ENCODE measurements around the gene GART. TPM values are rescaled to one million over a fixed set of nuclear protein-coding genes. Genes with fewer than 3 reads are reported as not detected.

Gene GART
- total and polyA plus RNA-seq, 3 experiments from 2014 or later: 50.9 to 196 (median 194) TPM

DNA sequence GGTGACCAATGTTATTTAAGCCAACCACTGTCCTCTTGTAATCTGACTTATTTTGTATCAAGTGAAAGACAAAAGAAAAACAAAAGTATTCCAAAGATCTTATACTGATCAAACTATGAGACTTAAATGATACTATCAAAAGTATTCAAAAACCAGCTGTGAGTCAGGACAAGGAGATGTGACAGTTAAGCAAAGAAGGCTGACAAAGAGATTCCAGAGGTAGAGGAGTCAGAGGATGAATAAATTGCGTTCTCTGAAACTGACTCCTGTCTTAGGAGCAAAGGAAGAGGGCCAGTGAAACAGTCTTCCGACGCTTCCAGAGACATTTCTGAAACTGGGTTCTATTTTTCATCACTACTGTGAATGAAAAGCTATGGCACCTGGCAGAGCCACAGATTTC, 83.1 kb downstream of the GART start:
- Mint-ChIP-seq H3K36me3 (peaks cover 4 to 60% (median 9%) of the 10 kb centered on the region in 3 donors), H3K4me3 (no peak overlapping the region), H3K27me3 (no peaks in the 10 kb centered on the region), H3K9me3 (no peaks in the 10 kb centered on the region), H3K4me1 (no peaks in the 10 kb centered on the region), H3K27ac (no peak overlapping the region)
- no peaks in the 10 kb centered on the region for H3K9me3 ChIP-seq (ENCODE audit: low read length)
- CTCF ChIA-PET: interaction anchor here (0.6 kb wide), 1 partner anchor 133 kb away, joined by 4 read pairs; no protein-coding TSS in a partner anchor
- peaks cover 12% of the 10 kb centered on the region for H3K36me3 ChIP-seq (ENCODE audit: insufficient read depth, low read length)
- no peak overlapping the region for H3K4me3 ChIP-seq (ENCODE audit: low read length)
- no peak for DNase-seq
- POLR2A ChIA-PET: no interaction called here
- H3K4me1 ChIP-seq (ENCODE audit: insufficient read depth, low read length): no peaks in the 10 kb centered on the region
- no peak overlapping the region for H3K27ac ChIP-seq (ENCODE audit: low read depth, low read length)
- no peaks in the 10 kb centered on the region for H3K27me3 ChIP-seq (ENCODE audit: insufficient read depth, low read length, poor library complexity, severe bottlenecking)

DNA sequence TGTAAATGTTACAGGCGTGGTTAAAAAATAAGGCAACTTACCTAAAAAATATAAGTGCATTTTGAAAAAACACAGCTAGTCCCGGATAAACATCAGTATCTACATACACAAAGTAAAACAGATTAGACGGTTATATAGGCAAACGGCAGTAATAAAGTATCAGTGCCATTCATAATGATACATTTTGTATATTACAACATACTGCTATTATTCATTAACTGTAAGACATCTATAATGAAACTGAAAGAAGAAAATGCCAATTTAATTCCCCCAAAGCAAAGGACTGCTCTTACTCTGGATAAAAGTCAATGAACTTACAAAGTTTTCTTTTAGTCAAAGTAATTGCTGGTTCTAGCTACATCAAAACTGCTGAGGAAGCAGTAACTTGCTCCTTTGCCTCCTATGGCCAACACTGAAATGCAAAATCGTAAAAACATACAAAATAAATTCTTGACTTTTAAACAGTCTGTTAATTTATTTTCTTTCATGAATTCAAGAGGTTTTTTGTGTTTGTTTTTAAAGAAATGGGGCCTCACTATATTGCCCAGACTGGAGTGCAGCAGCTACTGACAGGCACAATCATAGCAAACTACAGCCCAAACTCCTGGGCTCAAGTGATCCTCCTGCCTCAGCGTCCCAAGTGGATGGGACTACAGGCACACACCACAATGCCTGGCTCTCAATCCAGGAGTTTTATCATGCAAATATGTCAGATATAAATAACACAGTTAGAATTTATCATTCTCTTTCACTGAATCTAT, 86.1 kb downstream of the GART start:
- H3K4me1 Mint-ChIP-seq: no peaks in the 10 kb centered on the region
- CTCF ChIA-PET: interaction anchor here (1.0 kb wide), 1 partner anchor 10 kb away, joined by 3 read pairs; no protein-coding TSS in a partner anchor
- POLR2A ChIA-PET: interaction anchor here (0.8 kb wide), 1 partner anchor 35 kb away, joined by 3 read pairs; no protein-coding TSS in a partner anchor
- H3K4me1 ChIP-seq (ENCODE audit: insufficient read depth, low read length): no peaks in the 10 kb centered on the region
- H3K27me3 Mint-ChIP-seq: no peaks in the 10 kb centered on the region
- no peaks in the 10 kb centered on the region for H3K27me3 ChIP-seq (ENCODE audit: insufficient read depth, low read length, poor library complexity, severe bottlenecking)
- H3K36me3 ChIP-seq (ENCODE audit: insufficient read depth, low read length): peaks cover 10% of the 10 kb centered on the region
- H3K4me3 ChIP-seq (ENCODE audit: low read length): no peak overlapping the region
- no peak for DNase-seq
- H3K36me3 Mint-ChIP-seq: peaks cover 8 to 68% (median 15%) of the 10 kb centered on the region in 3 donors
- H3K27ac Mint-ChIP-seq: no peak overlapping the region
- H3K9me3 ChIP-seq (ENCODE audit: low read length): no peaks in the 10 kb centered on the region
- no peak overlapping the region for H3K4me3 Mint-ChIP-seq
- no peaks in the 10 kb centered on the region for H3K9me3 Mint-ChIP-seq
- H3K27ac ChIP-seq (ENCODE audit: low read depth, low read length): no peak overlapping the region

Other genes starting within 250 kb of the GART start
- gene IFNAR1, start 217.1 kb downstream of the GART start, total RNA-seq: 10 to 100 TPM; 31.6 to 34.1 TPM
- 54.6 TPM for gene IFNAR1, start 217.1 kb downstream of the GART start, polyA plus RNA-seq
- 1 to 10 TPM; 2.3 to 3.1 TPM for gene IFNGR2, start 138.7 kb downstream of the GART start, total RNA-seq
- gene IFNGR2, start 138.7 kb downstream of the GART start, polyA plus RNA-seq: 3.1 TPM
- gene TMEM50B, start 62.1 kb downstream of the GART start, total RNA-seq: 10 to 100 TPM; 29.2 to 29.4 TPM
- 56.2 TPM for gene TMEM50B, start 62.1 kb downstream of the GART start, polyA plus RNA-seq
- gene DNAJC28, start 50.4 kb downstream of the GART start, total RNA-seq: under 1 TPM; 0.60 to 0.63 TPM
- gene DNAJC28, start 50.4 kb downstream of the GART start, polyA plus RNA-seq: 1.7 TPM
- gene SON, start 921 bp upstream of the GART start, total RNA-seq: 100 to 1,000 TPM; 316 to 339 TPM
- gene SON, start 921 bp upstream of the GART start, polyA plus RNA-seq: 715 TPM
- 10 to 100 TPM; 38.0 to 41.0 TPM for gene DONSON, start 46.6 kb upstream of the GART start, total RNA-seq
- 3.3 TPM for gene DONSON, start 46.6 kb upstream of the GART start, polyA plus RNA-seq
- gene CRYZL1, start 99.6 kb upstream of the GART start, total RNA-seq: 10 to 100 TPM; 30.6 to 31.1 TPM
- gene CRYZL1, start 99.6 kb upstream of the GART start, polyA plus RNA-seq: 34.9 TPM
- gene ITSN1, start 100.4 kb upstream of the GART start, total RNA-seq: 1 to 10 TPM; 4.9 to 5.5 TPM
- gene ITSN1, start 100.4 kb upstream of the GART start, polyA plus RNA-seq: 2.7 TPM

Data from CD8-positive, alpha-beta memory T cell (primary cell).